ENCODE results near the gene EPHA2.

The EPHA2 gene

GRCh38 chr1:16189921-16190621, 34.2 kb upstream of the EPHA2 start:
- H3K9me3 Mint-ChIP-seq = no peaks in the 10 kb centered on the region
- no peak overlapping the region for H3K4me3 Mint-ChIP-seq
- ATAC-seq (no peak), DNase-seq (ENCODE audit: low spot score in 2 of 2) (no peak)
- H3K36me3 Mint-ChIP-seq = no peaks in the 10 kb centered on the region
- H3K27ac Mint-ChIP-seq = no peak overlapping the region
- no peaks in the 10 kb centered on the region for H3K4me1 Mint-ChIP-seq

GRCh38 chr1:16189003-16189402, 33.1 kb upstream of the EPHA2 start:
- no peaks in the 10 kb centered on the region for H3K4me1 Mint-ChIP-seq
- DNase-seq (ENCODE audit: low spot score in 2 of 2) (no peak), ATAC-seq (no peak)
- no peaks in the 10 kb centered on the region for H3K36me3 Mint-ChIP-seq
- H3K27ac Mint-ChIP-seq = no peak overlapping the region
- no peak overlapping the region for H3K4me3 Mint-ChIP-seq
- H3K9me3 Mint-ChIP-seq = no peaks in the 10 kb centered on the region

- H3K27ac Mint-ChIP-seq = no peak overlapping the region
- H3K4me1 Mint-ChIP-seq = no peaks in the 10 kb centered on the region
- H3K9me3 Mint-ChIP-seq = no peaks in the 10 kb centered on the region
- no peaks in the 10 kb centered on the region for H3K36me3 Mint-ChIP-seq
- ATAC-seq (peak; percentile 85), DNase-seq (ENCODE audit: low spot score in 2 of 2) (peak; percentile 75 to 84)
- H3K4me3 Mint-ChIP-seq = no peak overlapping the region
Observed at GRCh38 chr1:16187748-16188401, 32.0 kb upstream of the EPHA2 start.

DNA sequence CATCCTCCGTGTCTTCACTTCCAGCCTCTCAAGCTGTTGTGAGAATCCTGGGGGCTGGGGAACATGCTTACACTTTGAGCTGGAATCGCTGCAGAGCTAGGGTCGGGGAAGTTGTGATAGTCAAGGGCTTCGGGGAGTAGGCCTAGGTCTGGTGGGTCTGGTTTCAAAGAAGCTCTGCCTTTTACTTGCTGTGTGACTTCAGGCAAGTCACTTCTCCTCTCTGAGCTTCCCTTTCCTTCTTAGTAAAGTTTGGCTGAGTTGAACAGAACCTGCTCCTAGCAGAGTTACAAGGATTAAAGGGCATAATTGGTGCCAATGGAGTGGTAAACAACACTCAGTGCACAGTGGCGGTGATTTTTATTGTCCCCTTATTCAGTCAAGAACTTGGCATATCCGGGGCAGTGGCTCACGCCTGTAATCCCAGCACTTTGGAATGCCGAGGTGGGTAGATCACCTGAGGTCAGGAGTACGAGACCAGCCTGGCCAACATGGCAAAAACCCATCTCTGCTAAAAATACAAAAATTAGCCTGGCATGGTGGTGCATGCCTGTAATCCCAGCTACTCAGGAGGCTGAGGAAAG, 30.9 kb upstream of the EPHA2 start:
- ATAC-seq = no peak
- Mint-ChIP-seq H3K4me3 (no peak overlapping the region), H3K27ac (no peak overlapping the region), H3K36me3 (no peaks in the 10 kb centered on the region), H3K4me1 (no peaks in the 10 kb centered on the region), H3K9me3 (no peaks in the 10 kb centered on the region)
- no peak for DNase-seq (ENCODE audit: low spot score in 2 of 2)

GRCh38 chr1:16184557-16185303, 28.9 kb upstream of the EPHA2 start:
- ATAC-seq = no peak
- H3K36me3 Mint-ChIP-seq = no peaks in the 10 kb centered on the region

GRCh38 chr1:16183765-16184556, 28.1 kb upstream of the EPHA2 start:
- Mint-ChIP-seq H3K9me3 (no peaks in the 10 kb centered on the region), H3K27ac (no peak overlapping the region), H3K36me3 (no peaks in the 10 kb centered on the region), H3K4me3 (no peak overlapping the region), H3K4me1 (no peaks in the 10 kb centered on the region)
- DNase-seq (ENCODE audit: low spot score in 2 of 2) (no peak), ATAC-seq (no peak)

More at GRCh38 chr1:16184557-16185303, 28.9 kb upstream of the EPHA2 start:
- Mint-ChIP-seq H3K27ac (no peak overlapping the region), H3K4me3 (no peak overlapping the region), H3K4me1 (no peaks in the 10 kb centered on the region), H3K9me3 (no peaks in the 10 kb centered on the region)
- DNase-seq (ENCODE audit: low spot score in 2 of 2) = no peak

GRCh38 chr1:16183179-16183578, 27.3 kb upstream of the EPHA2 start:
- Mint-ChIP-seq H3K9me3 (no peaks in the 10 kb centered on the region), H3K36me3 (no peaks in the 10 kb centered on the region), H3K4me3 (no peak overlapping the region), H3K27ac (no peak overlapping the region), H3K4me1 (no peaks in the 10 kb centered on the region)
- DNase-seq (ENCODE audit: low spot score in 2 of 2) (no peak), ATAC-seq (no peak)

DNA sequence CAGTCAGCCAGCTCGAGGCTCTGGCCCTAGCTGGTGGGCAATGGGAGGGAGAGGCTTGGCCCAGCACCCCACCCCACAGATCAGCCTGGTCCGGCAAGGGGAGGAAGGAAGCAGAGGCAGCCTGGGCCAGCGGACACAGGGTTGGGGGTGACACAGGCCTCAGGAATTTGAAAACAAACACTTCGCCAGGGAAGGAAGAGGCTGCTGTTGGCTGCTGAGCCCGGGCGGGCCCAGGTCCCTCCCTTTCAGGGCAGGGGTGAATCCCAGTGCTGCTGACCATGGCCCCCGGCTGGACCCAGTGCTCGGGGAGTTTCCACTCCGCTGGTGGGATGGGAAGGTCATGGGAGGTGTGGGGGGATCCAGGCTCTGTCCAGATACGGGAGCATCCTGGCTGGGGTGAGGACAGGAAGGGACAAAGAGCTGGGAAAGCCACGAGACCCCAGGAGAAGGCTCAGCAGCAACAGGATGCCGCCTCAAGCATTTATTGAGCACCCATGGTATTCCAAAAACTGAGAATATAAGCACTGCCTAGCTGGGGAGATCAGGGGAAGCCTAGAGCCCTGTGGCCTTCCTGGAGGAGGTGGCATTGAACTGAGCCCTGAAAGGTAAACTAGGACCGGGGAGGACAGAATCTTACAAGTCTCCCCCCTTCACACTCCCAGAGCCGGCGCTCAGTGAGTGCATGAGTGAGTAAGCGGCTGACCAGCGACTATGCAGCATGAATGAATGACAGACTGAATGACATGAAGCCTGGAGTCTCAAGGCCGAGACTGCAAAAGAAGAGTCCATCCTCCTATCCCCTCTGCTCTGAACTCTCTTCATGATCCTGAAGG, 26.2 kb upstream of the EPHA2 start:
- no peak for DNase-seq (ENCODE audit: low spot score in 2 of 2)
- H3K27ac Mint-ChIP-seq = no peak overlapping the region
- no peaks in the 10 kb centered on the region for H3K36me3 Mint-ChIP-seq
- no peaks in the 10 kb centered on the region for H3K9me3 Mint-ChIP-seq
- no peak overlapping the region for H3K4me3 Mint-ChIP-seq
- no peaks in the 10 kb centered on the region for H3K4me1 Mint-ChIP-seq
- ATAC-seq = no peak

GRCh38 chr1:16180291-16180824, 24.5 kb upstream of the EPHA2 start:
- no peaks in the 10 kb centered on the region for H3K4me1 Mint-ChIP-seq
- no peak for DNase-seq (ENCODE audit: low spot score in 2 of 2)

GRCh38 chr1:16178596-16179497, 23.0 kb upstream of the EPHA2 start:
- DNase-seq (ENCODE audit: low spot score in 2 of 2) = no peak
- Mint-ChIP-seq H3K36me3 (no peaks in the 10 kb centered on the region), H3K27ac (no peak overlapping the region)

More at GRCh38 chr1:16180291-16180824, 24.5 kb upstream of the EPHA2 start:
- no peak for ATAC-seq
- no peak overlapping the region for H3K4me3 Mint-ChIP-seq
- no peaks in the 10 kb centered on the region for H3K9me3 Mint-ChIP-seq
- H3K36me3 Mint-ChIP-seq = no peaks in the 10 kb centered on the region
- H3K27ac Mint-ChIP-seq = no peak overlapping the region

DNA sequence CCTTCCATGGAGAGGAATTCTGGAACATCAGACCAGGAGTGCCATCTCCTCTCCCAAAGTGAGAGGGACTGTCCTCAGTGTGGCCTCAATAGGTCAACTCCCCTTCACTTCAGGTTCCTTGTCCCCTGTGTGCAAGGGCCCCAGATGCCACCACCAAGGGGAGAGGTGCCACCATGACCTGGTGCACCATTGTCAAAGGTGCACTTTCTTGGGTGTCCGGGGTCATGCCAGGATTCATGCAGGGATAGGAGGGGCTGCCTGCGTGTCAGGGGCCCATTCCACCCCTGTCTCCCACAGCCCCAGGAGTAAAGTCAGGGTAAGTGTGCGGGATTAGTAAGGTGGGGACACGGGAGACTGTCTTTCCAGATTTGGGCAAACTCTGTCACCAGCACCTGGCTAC, 21.4 kb upstream of the EPHA2 start:
- Mint-ChIP-seq H3K4me3 (no peak overlapping the region), H3K4me1 (no peaks in the 10 kb centered on the region), H3K27ac (no peak overlapping the region), H3K9me3 (no peaks in the 10 kb centered on the region), H3K36me3 (no peaks in the 10 kb centered on the region)
- DNase-seq (ENCODE audit: low spot score in 2 of 2) (no peak), ATAC-seq (no peak)

More at GRCh38 chr1:16178596-16179497, 23.0 kb upstream of the EPHA2 start:
- Mint-ChIP-seq H3K4me3 (no peak overlapping the region), H3K9me3 (no peaks in the 10 kb centered on the region), H3K4me1 (no peaks in the 10 kb centered on the region)
- ATAC-seq = no peak

GRCh38 chr1:16176653-16177052, 20.8 kb upstream of the EPHA2 start:
- no peaks in the 10 kb centered on the region for H3K4me1 Mint-ChIP-seq
- no peak overlapping the region for H3K4me3 Mint-ChIP-seq
- no peak overlapping the region for H3K27ac Mint-ChIP-seq
- ATAC-seq (no peak), DNase-seq (ENCODE audit: low spot score in 2 of 2) (no peak)
- no peaks in the 10 kb centered on the region for H3K36me3 Mint-ChIP-seq
- no peaks in the 10 kb centered on the region for H3K9me3 Mint-ChIP-seq

Data from stimulated activated effector memory CD8-positive, alpha-beta T cell treated with anti-CD3 and anti-CD28 coated beads, Interleukin-12 subunit alpha, Interleukin-12 subunit beta, amount 100 ng/mL, for 72 hours (primary cell).